NCI-H2029 (cell line): ENCODE measurements around the gene KLHL28.

Source experiments
- DNase-seq: peaks from one replicate; lab custom pipeline; 2025; lab: John Stamatoyannopoulos, UW

Gene KLHL28, protein sequence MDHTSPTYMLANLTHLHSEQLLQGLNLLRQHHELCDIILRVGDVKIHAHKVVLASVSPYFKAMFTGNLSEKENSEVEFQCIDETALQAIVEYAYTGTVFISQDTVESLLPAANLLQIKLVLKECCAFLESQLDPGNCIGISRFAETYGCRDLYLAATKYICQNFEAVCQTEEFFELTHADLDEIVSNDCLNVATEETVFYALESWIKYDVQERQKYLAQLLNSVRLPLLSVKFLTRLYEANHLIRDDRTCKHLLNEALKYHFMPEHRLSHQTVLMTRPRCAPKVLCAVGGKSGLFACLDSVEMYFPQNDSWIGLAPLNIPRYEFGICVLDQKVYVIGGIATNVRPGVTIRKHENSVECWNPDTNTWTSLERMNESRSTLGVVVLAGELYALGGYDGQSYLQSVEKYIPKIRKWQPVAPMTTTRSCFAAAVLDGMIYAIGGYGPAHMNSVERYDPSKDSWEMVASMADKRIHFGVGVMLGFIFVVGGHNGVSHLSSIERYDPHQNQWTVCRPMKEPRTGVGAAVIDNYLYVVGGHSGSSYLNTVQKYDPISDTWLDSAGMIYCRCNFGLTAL

GRCh38 chr14:44961554-44962333 lies at the start of gene KLHL28, which contains the start of gene TOGARAM1:
KLHL28 (minus strand) TSS chr14:44961947; CDS start chr14:44945928, 16,019 bp downstream.
TOGARAM1 (plus strand) TSS chr14:44962190; CDS start chr14:44962422, 232 bp downstream.
- peak; percentile 100 for DNase-seq

- no peak for DNase-seq
Measured at GRCh38 chr14:45003924-45004323, 42.2 kb upstream of the KLHL28 start.

- no peak for DNase-seq
Measured at GRCh38 chr14:44995770-44996294, 34.1 kb upstream of the KLHL28 start.

GRCh38 chr14:44995196-44995595 lies 33.4 kb upstream of the KLHL28 start:
- no peak for DNase-seq

DNA sequence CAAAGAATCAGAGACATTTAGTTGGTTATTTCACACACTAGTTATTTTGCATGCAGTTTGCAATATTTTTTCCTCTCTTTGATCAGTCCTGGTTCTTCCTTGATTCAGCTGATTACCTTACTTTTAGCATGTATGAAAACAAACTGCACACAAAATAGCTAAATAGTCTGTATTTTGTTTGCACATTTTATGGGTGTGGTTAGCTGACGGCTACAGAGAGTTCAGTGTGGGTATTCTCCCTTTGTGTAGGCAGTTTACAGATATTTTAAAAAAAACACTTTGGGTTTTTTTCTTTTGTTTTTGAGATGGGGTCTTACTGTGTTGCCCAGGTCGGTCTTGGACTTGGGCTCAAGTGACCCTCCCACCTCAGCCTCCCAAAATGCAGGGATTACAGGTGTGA lies 28.8 kb upstream of the KLHL28 start:
- DNase-seq: no peak

DNA sequence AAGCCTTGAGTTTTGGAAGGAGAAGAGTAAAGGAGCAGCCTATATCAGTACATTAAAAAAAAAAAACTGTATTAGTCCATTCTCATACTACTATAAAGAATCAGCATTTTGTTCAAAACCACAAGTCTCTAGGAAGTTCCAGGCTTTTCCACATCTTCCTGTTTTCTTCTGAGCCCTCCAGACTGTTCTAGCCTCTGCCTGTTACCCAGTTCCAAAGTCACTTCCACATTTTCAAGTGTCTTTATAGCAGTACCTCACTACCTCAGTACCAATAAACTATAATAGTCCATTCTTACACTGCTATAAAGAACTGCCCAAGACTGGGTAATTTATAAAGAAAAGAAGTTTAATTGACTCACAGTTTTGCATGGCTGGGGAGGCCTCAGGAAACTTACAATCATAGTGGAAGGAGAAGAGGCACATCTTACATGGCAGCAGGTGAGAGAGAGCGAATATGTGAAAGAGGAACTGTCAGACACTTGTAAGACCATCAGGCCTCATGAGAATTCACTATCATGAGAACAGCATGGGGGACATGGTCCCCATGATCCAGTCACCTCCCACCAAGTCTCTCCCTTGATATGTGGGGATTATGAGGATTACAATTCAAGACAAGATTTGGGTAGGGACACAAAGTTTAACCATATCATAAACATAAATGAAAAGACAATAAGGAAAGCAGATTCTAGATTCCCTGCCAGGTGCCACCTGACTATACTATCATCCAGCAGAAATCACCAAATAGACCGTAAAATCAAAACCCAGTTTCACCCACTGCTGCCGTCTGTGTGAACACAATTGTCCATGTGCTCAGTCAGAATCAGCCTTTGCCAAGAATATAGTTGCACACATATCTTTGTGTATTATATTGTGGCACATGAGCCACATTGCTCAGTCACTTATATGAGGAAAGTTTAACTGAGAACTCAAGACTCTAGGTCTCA lies 28.0 kb upstream of the KLHL28 start:
- DNase-seq: no peak

DNA sequence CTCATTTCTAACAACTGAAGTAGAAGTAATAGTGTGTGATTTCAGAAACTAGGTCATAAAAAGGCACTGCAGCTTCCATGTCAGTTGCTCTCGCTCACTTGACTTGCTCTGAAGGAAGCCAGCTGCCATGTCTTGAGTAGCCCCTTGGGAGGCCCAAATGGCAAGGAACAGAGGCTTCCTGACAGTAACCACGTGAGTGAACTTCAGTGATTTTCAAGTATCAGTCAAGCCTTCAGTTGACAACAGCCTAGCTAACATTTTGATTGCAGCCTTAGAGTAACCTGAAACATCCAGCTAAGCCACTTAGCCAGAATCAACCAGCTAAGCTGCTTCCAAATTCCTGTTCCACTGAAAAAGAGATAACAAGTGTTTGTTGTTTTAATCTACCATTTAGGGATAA lies 26.9 kb upstream of the KLHL28 start:
- no peak for DNase-seq

GRCh38 chr14:44982594-44982993 lies 20.8 kb upstream of the KLHL28 start:
- no peak for DNase-seq

GRCh38 chr14:44981198-44981597 lies 19.5 kb upstream of the KLHL28 start:
- no peak for DNase-seq

DNA sequence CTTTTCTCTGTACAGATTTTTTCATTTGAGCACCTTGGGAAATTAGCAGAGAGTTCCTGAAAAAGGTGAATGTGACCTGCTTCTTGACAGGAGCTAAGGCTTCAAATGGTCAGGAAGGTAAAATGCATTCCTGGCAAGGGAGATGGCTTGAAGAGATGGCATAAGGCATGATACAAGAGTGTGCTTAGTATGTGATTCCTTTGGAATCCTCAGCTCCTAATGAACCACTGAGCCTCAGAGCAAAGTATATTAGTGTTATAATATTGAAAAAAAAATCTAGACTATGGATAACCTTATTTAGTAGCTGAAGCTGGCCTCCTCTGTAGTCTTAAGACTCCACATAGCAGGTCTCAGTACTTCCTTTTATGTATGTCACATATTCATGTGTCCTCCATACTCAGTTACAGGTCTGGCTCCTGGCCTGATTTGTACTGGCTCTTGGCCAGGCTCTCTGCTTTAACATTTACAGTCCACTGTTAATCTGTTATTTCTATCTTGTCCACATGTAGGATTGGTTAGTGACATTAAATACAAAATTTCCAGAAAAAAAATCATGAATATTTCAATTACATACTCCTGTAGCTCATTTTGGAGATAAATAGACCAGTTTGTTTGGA lies 18.1 kb upstream of the KLHL28 start:
- peak; percentile 43 for DNase-seq

DNA sequence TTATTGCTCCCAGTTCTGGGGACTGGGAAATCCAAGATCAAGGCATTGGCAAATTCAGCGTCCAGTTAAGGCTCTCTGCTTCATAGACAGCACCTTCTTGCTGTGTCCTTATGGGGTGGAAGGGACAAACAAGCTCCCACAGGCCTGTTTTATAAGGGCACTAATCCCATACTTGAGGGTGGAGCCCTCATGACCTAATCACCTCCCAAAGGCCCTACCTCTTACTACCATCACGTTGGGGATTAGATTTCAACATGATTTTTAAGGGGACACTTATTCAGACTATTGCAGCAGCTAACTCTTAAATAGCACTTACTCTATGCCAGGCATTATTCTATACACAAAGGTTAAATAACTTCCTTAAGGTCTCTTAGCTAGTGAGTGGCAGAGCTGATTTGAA lies 17.5 kb upstream of the KLHL28 start:
- no peak for DNase-seq

DNA sequence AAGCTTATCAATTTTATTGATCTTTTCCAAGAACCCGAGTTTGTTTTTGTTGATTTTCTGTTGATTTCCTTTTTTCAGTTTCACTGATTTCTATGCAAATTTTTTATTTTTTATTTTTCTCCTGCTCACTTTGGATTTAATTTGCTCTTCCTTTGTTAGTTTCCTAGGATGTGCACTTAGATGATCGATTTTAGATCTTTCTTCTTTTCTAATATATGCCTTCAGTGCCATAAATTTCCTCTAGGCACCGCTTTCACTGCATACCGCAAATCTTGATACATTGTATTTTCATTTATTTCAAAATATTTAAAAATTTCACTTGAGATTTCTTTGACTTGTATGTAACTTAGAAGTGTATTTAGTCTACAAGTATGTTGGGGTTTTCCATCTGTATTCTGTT lies 9.7 kb upstream of the KLHL28 start:
- no peak for DNase-seq

DNA sequence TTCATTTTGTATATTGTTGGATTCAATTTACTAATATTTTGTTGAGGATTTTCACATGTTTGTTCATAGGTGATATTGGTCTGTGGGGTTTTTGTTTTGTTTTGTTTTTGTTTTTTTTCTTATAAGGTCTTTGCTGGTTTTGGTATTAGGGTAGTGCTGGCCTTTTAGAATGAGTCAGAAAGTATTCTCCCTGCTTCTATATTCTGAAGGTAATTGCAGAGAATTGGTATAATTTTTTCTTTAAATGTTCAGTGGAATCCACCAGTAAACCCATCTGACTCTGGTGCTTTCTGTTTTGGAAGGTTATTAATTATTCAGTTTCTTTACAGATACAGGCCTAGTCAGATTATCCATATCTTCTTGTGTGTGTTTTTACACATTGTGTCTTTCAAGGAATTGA lies 9.2 kb upstream of the KLHL28 start:
- no peak for DNase-seq

GRCh38 chr14:44968714-44969113 lies 7.0 kb upstream of the KLHL28 start:
- no peak for DNase-seq

- DNase-seq: no peak
Measured at GRCh38 chr14:44966601-44967336, 5.0 kb upstream of the KLHL28 start.

DNA sequence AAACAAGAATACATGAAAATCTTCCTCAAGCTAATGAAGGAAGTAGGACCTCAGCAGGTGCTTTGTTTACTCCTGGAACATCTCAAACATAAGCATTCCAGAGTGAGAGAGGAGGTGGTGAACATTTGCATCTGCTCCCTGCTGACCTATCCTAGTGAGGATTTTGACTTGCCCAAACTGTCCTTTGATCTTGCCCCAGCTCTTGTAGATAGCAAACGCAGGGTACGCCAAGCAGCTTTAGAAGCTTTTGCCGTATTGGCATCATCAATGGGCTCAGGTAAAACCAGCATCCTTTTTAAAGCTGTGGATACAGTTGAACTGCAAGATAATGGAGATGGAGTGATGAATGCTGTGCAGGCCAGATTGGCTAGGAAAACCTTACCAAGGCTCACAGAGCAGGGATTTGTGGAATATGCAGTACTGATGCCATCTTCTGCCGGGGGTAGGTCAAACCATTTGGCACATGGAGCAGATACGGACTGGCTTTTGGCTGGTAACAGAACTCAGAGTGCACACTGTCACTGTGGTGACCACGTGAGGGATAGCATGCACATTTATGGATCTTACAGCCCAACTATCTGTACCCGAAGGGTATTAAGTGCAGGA lies 2.1 kb upstream of the KLHL28 start:
- no peak for DNase-seq

DNA sequence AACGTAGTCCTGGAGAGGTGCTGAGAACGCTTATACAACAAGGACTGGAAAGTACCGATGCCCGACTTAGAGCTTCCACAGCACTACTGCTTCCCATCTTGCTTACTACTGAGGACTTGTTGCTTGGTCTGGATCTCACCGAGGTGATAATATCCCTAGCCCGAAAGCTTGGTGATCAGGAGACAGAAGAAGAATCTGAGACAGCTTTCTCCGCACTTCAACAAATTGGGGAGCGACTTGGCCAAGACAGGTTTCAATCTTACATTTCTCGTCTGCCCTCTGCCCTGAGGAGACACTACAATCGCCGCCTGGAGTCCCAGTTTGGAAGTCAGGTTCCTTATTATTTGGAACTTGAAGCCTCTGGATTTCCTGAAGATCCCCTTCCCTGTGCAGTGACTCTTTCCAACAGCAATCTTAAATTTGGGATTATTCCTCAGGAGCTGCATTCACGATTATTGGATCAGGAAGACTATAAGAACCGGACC lies 1.3 kb upstream of the KLHL28 start:
- no peak for DNase-seq

DNA sequence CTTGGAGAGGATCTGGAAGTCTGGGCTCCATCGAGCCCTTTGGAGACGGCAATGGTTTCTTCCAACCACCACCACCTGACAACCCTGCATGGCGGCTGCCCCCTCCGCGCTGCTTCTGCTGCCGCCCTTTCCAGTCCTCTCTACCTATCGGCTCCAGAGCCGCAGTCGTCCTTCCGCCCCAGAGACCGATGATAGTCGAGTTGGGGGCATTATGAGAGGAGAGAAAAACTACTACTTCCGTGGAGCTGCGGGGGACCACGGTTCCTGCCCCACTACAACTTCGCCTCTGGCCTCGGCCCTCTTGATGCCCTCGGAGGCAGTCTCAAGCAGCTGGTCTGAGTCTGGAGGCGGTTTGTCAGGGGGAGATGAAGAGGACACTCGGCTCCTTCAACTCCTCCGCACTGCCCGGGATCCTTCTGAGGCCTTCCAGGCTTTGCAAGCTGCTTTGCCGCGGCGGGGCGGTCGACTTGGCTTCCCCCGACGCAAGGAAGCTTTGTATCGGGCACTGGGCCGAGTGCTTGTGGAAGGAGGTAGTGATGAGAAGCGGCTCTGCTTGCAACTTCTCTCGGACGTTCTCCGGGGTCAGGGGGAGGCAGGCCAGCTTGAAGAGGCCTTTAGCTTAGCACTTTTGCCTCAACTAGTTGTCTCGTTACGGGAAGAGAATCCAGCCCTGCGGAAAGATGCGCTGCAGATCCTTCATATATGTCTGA lies 742 bp upstream of the KLHL28 start:
- DNase-seq: peak; percentile 75

GRCh38 chr14:44961151-44961553 lies 595 bp downstream of the KLHL28 start:
- peak; percentile 57 for DNase-seq
